ENCODE data around the gene MBD6.

- TF ChIP-seq, protein P1, sequence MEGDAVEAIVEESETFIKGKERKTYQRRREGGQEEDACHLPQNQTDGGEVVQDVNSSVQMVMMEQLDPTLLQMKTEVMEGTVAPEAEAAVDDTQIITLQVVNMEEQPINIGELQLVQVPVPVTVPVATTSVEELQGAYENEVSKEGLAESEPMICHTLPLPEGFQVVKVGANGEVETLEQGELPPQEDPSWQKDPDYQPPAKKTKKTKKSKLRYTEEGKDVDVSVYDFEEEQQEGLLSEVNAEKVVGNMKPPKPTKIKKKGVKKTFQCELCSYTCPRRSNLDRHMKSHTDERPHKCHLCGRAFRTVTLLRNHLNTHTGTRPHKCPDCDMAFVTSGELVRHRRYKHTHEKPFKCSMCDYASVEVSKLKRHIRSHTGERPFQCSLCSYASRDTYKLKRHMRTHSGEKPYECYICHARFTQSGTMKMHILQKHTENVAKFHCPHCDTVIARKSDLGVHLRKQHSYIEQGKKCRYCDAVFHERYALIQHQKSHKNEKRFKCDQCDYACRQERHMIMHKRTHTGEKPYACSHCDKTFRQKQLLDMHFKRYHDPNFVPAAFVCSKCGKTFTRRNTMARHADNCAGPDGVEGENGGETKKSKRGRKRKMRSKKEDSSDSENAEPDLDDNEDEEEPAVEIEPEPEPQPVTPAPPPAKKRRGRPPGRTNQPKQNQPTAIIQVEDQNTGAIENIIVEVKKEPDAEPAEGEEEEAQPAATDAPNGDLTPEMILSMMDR (IDR thresholded peaks at IDR 0.05), result no peak
- TF ChIP-seq POLR2A (IDR thresholded peaks at IDR 0.05), result no peak
Measured at GRCh38 chr12:57487055-57487596, 35.5 kb upstream of the MBD6 start.

All from Peyer's patch (tissue), 4 donors.